ENCODE data around the gene PPP2R2B.

DNA sequence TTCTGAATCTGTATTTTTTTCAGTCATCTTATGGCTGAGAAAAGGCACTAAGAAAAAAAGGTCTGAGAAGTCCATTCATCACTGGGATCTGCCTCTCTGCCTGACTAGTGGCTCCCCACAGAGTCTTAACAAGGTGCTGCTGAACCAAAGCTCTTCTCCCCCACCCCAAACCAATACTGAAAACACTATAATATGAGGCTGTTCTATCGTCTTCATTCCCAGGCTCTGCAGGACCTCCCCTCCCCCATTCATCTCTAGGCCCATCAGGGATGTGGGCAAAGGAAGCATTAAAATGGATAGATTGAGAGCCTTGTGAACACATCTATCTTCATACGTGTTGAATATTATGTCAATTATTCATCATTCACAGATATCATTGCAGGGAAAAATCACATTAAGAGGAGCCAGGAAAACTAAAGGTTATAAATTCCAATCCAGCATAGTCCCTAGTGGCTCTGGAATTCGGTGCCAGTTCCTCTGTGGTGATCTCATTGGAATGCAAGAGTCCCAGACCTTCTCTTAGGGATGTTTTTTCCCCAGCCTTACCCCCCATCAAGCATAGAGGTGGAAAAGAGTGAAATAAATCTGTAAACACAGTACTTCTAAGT lies 318.2 kb downstream of the PPP2R2B start:
- TF ChIP-seq POLR2A (IDR thresholded peaks at IDR 0.05) (no peak), CTCF (IDR thresholded peaks at IDR 0.05) (no peak)

Measured in testis (tissue), 2 donors.